AG10803 (cell line): Measurements from ENCODE around the gene RIC3.

Source experiments
- DNase-seq: peaks from one replicate; pipeline ENCODE4 v3.0.0; 2010; ENCODE audit warnings: low read depth
- H3K4me3 ChIP-seq: 2 replicates; pipeline ENCODE4 v1.5.1; 2011; ENCODE audit warnings: mild to moderate bottlenecking, low read length, control low read depth
- TF ChIP-seq, protein P1 (sequence below): conservative IDR thresholded peaks from 2 replicates; pipeline ENCODE4 v1.5.1; 2011; ENCODE audit warnings: mild to moderate bottlenecking, low read length, control low read depth, inconsistent platforms

RIC3 gene

DNA sequence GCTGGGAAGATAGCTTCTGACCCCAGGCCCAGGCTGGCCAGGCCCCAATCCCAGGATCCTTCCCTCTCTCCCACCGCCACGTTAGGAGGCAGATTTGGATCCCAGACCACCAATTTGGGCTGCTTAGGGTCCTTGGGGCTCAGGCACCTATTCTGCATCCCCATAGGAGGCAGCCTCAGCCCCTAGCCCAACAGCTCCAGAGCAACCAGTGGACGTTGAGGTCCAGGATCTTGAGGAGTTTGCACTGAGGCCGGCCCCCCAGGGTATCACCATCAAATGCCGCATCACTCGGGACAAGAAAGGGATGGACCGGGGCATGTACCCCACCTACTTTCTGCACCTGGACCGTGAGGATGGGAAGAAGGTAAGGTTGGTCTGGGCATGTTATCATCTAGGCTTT, 71.8 kb downstream of the RIC3 start:
- no peak for DNase-seq
- no peak overlapping the region for H3K4me3 ChIP-seq
- TF ChIP-seq, protein P1, sequence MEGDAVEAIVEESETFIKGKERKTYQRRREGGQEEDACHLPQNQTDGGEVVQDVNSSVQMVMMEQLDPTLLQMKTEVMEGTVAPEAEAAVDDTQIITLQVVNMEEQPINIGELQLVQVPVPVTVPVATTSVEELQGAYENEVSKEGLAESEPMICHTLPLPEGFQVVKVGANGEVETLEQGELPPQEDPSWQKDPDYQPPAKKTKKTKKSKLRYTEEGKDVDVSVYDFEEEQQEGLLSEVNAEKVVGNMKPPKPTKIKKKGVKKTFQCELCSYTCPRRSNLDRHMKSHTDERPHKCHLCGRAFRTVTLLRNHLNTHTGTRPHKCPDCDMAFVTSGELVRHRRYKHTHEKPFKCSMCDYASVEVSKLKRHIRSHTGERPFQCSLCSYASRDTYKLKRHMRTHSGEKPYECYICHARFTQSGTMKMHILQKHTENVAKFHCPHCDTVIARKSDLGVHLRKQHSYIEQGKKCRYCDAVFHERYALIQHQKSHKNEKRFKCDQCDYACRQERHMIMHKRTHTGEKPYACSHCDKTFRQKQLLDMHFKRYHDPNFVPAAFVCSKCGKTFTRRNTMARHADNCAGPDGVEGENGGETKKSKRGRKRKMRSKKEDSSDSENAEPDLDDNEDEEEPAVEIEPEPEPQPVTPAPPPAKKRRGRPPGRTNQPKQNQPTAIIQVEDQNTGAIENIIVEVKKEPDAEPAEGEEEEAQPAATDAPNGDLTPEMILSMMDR: no peak

DNA sequence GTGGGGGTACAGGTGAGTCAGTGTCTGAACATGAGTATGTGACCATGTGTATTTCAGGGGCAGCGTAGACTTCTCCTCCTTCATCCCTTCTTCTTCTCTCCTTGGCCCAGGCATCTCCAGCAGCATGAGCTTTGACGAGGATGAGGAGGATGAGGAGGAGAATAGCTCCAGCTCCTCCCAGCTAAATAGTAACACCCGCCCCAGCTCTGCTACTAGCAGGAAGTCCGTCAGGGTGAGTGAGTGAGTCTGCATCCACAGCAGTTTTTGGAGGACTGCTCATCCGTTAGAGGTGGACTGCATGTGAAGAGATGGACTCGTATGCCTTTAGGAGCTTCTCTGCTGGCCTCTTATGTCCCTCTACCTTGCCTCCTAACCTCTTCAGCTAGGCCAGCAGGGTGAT, 72.2 kb downstream of the RIC3 start:
- TF ChIP-seq, protein P1: no peak
- no peak for DNase-seq
- no peak overlapping the region for H3K4me3 ChIP-seq

DNA sequence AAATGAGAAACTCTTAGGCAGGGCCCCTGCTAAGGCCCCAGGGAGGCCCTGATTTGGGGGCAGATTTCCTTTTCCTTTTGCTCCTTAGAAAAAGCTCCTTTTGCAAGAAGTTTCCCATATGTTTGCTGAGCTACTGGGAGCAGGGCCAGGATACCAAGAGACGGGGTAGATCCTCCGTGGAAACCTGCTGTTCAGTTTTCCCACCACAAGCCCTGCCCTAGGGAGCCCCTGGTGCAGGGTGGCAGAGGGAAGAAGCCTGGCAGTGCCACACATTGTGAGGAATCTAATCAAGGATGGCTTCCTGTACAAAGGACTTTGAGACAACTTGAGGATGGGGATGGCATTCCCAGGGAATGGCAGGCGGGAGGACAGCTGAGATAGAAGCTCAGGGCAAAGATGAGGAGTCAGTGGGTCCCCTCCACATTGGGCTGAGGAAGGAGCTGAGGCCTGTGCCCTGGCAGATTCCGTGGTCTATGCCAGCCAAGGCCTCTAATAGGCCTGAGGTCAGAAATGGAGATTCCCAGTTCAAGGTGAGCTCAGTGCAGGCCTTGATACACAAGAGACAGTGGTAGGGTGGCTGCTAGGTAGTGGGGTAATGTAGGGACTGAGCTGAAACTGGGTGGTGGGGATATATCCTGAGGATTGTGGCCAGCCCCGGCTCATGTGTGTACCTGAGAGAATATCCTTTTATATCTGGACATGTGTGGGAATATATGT, 72.9 kb downstream of the RIC3 start:
- no peak for DNase-seq
- TF ChIP-seq, protein P1: no peak
- H3K4me3 ChIP-seq: no peak overlapping the region

DNA sequence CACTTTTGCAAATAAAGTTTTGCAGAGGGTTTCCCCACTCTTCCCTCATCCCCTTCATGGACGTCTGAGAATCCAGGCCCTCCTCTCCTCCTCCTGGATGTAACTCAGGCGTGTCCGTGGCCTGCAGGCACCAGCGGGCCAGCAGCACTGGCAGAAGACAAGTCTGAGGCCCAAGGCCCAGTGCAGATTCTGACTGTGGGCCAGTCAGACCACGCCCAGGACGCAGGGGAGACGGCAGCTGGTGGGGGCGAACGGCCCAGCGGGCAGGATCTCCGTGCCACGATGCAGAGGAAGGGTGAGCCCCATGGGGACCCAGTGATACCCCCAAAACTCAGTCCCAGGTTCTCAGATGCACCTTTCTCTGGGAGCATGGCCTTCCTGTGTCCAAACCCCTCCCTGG, 73.5 kb downstream of the RIC3 start:
- H3K4me3 ChIP-seq: no peak overlapping the region
- no peak for DNase-seq
- TF ChIP-seq, protein P1: no peak

DNA sequence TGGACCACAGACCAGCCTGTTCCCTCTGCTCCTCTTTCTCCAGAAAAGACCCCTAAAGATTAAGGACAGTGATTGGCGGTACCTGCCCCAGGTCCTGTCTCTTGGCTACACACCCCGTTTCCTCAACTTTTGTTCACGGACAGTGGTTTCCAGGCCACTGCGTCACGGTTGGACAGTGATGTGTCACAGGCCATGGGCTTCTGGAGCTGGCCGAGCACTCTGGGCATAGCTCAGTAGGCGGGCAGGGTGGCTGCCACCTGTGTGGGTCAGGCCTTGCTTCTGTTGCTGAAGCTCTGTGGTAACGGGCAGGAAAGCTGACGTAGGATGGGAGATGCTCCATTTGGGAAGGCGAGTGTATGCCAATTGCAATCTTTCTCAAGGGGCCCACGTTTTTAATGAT, 74.2 kb downstream of the RIC3 start:
- H3K4me3 ChIP-seq: no peak overlapping the region
- TF ChIP-seq, protein P1: no peak
- no peak for DNase-seq

DNA sequence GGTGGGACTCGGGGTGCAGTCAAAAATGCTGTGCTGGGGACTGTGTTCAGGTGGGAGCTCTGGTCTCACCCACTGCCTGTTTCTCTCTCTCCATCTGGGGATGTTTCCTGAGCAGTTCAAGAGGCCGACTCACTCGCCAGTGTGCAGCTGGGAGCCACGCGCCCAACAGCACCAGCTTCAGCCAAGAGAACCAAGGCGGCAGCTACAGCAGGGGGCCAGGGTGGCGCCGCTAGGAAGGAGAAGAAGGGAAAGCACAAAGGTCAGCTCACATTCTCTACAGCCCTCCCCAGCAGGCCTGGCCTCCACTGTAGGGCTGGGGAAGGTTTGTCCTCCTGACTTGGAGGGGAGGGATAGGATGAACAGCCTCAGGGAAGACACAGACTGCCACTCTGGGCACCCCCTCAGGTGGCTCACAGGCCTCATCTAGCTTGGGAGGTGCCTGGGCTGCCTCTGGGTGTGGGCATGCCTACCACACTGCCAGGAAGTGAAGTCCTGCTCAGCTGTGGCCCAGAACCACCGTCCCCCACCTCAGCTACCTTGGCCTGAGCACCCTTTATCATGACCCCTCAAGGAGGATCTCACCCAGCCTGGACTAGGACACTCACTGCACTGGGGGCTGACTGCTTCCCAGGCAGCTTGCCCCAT, 74.8 kb downstream of the RIC3 start:
- DNase-seq: no peak
- no peak overlapping the region for H3K4me3 ChIP-seq
- TF ChIP-seq, protein P1: no peak
